GM12878 (cell line): ENCODE measurements around the gene SEZ6L2.

ENCODE experiments used
- IRF5 ChIP-seq: fragments of 450-650 bp; IDR thresholded peaks from 2 replicates; pipeline ENCODE4 v1.6.1; 2017; ENCODE audit warnings: borderline replicate concordance
- MEF2A ChIP-seq: IDR thresholded peaks from 2 replicates; pipeline ENCODE4 v1.6.1; 2011; ENCODE audit warnings: low read depth, mild to moderate bottlenecking, low read length, moderate library complexity; ENCODE audit not compliant: insufficient read depth
- NFIC ChIP-seq: IDR thresholded peaks from 2 replicates; pipeline ENCODE4 v1.6.1; 2012; ENCODE audit warnings: low read depth, mild to moderate bottlenecking, inconsistent platforms, low read length, moderate library complexity
- RELA ChIP-seq: fragments of 450-650 bp; IDR thresholded peaks from 2 replicates; pipeline ENCODE4 v1.8.0; 2014; ENCODE audit warnings: borderline replicate concordance; ENCODE audit not compliant: partially characterized antibody

- TF ChIP-seq NFIC, result no peak
- no peak for TF ChIP-seq IRF5
- TF ChIP-seq MEF2A, result no peak
- no peak for TF ChIP-seq RELA
Measured at GRCh38 chr16:29858974-29859373, 40.4 kb downstream of the SEZ6L2 start.
